NCI-H1105 treated with DMSO at 0.1 percent for 48 hours (cell line): ENCODE measurements around the gene THAP6.
"Not testable (repeated sequence)": the region's sequence is repeated elsewhere in the genome, so short reads cannot be mapped to it uniquely, and the experiment has no call there.

Experiments
- DNase-seq: peaks from one replicate; lab custom pipeline; 2025; lab: John Stamatoyannopoulos, UW

Gene THAP6

DNA sequence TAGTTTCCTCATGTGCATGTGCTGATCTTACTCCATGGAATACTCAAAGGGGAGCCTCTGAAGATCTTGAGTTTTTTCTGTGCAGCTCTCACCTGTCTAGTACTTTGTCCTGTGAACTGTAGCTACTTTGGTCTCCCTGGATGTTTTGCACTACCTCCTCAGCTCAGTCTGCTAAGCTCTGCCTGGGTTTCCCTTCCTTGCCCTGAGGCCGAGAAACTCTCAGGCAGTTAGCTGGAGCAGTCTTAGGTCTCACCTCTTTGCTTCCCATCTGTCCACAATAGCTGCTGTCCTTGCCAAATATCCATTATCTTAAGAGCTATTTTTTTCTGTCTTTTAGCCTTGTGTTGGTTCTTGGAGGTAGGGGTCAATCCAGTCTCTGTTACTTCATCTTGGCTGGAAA is 11.6 kb downstream of the THAP6 start:
- DNase-seq: no peak

DNA sequence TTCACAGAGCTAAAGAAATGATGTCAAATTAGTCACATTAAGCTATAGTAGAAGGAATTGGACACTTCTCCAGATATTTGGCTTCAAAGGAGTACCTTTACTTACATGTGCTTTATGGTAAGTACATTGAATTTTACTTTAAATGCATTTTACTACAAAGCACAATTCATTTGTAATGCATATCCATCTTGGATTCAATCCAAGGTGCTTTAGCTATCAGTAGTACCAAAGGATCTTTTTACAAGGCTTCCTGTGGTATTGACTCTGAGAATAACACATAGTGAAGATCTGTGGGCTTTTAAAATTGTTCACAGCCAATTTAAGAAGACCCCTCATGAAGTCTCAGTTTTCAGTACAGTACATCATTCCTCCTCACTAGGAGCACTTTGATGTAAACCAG is 13.2 kb downstream of the THAP6 start:
- DNase-seq: no peak

DNA sequence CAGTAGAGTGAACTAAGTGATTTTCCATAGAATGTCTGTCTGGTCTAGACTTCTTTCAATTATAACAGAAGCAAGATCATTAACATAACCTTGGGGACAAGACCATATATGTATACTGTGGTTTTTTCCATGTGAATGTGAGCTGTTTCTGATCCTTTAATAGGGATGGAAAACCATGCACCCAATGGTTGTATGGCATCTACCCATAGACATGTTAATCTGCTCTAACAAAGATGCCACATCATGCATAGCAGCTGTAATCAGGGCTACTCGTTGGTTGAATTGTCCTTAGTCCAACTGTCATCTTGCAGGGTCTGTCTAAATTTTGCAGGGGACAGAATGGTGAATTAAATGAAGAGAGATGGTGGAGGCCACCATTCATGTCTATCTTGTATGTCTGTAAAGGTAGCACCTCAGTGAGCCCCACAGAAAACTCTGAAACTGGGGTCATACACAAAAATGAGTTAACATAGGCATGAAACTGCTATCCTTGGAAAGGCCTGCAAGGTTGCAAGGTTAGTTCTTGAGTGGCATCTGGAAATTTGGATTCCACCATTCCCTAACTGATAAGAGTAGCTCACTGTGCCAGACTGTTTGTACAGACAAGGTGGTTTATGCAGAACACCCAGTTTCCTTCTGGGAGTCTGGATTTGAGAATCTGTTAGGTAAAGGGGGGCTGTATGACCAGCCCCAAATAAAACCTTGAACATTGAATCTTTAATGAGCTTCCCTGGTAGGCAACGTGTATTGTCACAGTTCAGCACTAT is 16.5 kb downstream of the THAP6 start:
- DNase-seq: no peak

- not testable (repeated sequence) for DNase-seq
These were observed 17.4 kb downstream of the THAP6 start for GRCh38 chr4:75531536-75532143.

DNA sequence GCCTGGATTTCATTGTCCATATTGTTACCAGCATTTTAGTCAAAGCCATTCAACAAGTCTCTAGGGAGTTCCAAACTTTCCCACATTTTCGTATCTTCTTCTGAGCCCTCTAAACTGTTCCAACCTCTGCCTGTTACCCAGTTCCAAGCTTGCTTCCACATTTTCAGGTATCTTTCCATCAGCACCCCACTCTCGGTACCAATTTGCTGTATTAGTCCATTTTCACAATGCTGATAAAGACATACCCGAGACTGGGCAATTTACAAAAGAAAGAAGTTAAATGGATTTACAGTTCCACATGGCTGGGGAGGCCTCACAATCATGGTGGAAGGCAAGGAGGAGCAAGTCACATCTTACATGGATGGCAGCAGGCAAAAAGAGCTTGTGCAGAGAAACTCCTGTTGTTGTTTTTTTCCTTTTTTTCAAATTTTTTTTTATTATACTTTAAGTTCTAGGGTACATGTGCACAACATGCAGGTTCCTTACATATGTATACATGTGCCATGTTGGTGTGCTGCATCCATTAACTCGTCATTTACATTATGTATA is 19.1 kb downstream of the THAP6 start:
- not testable (repeated sequence) for DNase-seq

- DNase-seq: not testable (repeated sequence)
These were observed 19.7 kb downstream of the THAP6 start for GRCh38 chr4:75533926-75534325.

DNA sequence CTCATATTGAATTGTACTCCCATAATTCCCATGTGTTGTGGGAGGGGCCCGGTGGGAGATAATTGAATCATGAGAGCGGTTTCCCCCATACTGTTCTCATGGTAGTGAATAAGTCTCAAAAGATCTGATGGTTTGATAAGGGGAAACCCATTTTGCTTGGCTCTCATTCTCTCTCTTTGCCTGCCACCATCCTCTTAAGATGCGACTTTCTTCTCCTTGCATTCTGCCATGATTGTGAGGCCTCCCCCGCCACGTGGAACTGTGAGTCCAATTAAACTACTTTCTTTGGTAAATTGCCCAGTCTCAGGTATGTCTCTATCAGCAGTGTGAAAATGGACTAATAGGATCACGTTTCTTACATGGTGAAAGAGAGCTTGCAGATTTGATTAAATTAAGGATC is 23.0 kb downstream of the THAP6 start:
- not testable (repeated sequence) for DNase-seq

DNA sequence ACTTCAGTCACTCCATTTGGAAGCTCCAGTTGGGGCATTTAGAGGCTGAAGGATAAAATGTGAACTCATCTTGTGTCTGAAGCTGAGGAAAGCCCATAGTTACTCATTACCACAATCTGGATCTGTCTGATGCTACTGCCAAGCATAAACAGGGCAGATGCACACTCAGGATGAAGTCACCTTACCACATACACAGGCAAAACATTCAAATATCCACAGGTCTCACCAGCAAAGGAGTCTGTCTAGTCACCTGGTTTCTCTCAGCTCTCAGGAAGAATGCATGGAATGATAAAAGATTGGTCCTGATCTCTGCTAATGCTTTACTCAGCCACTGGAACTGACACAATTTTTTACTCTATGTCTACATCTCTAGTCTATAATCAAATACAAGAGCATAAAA is 28.6 kb downstream of the THAP6 start:
- no peak for DNase-seq

GRCh38 chr4:75544220-75544619 is 29.9 kb downstream of the THAP6 start:
- not testable (repeated sequence) for DNase-seq

GRCh38 chr4:75544870-75545269 is 30.6 kb downstream of the THAP6 start:
- no peak for DNase-seq

- DNase-seq: no peak
These were observed 31.3 kb downstream of the THAP6 start for GRCh38 chr4:75545526-75545925.

- DNase-seq: no peak
These were observed 33.5 kb downstream of the THAP6 start for GRCh38 chr4:75547647-75548387.

- DNase-seq: no peak
These were observed 34.7 kb downstream of the THAP6 start for GRCh38 chr4:75549019-75549418.

- DNase-seq: no peak
These were observed 38.2 kb downstream of the THAP6 start for GRCh38 chr4:75552452-75552851.

DNA sequence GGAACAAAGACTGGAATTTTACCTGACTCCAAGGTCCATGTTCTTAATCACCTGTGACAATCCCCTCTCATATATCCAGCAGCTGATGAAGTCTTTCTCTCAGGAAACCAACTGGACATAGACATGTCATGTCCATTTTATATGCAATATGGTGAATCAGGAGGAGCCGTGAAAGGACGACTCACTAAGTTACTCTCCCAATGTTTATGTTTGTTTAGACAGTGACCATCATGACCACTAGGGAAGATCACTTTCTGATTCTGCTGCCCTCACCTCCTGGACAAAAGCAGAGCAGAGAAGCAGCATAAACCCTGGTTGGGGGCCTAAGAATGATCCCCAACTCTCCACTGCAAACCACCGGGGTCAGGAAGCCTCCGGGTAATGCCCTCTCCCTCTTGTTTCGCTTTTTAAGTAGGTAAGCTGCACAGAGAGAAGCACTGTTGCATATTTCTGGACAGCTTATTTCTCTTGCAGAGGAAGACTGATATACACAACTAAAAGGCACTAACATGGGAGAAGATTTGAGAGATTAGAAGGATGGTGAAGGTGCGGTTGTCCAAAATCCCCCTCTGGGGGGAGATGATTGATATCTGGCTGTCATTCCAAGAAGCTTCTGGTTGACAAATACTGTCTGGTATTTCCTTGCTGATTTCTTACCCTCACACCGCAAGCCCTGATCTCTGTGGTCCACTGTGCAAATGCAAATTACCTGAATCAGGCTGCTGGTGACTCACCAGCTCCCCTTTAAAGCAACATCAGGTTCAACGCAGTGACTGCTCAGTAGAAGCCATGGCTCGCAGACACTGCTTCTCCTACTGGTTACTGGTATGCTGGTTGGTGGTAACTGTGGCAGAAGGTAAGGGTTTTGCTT is 41.3 kb downstream of the THAP6 start, which contains the start of gene ODAPH:
Gene ODAPH, plus strand, starts transcription at position 773 of the 871 bp plus-strand sequence. Its CDS starts 17 bp downstream, at position 790.
- no peak for DNase-seq

DNA sequence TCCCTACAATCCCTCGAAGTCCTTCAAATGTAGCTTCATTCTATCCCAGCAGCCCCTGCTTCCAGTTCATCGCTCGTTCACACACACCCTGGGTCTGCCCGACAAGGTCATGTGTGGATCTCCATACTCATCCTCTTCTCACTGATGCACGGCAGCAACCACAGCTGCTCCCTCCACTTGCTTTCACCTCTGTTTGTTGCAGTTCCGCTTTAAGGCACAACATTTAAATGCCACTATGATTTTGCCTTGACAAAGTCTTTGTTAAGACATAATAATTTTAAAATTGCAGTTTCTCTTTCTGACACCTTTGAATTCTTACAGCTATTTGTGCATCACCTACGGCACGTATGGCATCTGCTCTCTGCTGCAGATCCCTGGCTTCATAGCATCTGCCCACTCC is 43.4 kb downstream of the THAP6 start:
- no peak for DNase-seq

DNA sequence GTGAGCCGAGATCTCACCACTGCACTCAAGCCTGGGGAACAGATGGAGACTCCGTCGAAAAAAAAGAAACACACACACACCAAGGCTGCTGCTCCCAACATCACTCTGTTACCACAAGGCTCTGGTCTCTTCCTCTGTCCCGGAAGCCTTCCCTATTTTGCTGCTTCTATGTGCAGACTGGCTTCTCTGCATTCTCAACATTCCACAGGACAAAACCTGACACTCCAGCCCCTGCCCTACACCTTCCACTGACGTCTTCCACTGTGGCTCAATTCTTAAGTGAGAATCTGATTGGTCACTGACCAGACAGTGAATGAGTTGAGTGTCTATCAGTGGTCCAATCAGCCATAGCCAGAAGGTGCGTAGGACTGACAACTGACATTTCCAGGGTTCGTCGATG is 47.5 kb downstream of the THAP6 start:
- no peak for DNase-seq

DNA sequence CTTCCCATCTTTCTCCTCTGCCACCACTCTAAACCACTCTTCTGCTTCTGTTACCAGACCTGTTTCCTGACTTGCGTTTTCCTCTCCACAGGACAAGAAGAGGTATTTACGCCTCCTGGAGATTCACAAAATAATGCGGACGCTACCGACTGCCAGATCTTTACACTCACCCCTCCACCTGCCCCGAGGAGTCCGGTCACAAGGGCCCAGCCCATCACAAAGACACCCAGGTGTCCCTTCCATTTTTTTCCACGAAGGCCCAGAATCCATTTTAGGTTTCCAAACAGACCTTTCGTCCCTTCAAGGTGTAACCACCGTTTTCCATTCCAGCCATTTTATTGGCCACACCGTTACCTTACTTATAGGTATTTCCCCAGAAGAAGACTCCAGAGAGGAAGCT is 49.8 kb downstream of the THAP6 start:
- DNase-seq: no peak

DNA sequence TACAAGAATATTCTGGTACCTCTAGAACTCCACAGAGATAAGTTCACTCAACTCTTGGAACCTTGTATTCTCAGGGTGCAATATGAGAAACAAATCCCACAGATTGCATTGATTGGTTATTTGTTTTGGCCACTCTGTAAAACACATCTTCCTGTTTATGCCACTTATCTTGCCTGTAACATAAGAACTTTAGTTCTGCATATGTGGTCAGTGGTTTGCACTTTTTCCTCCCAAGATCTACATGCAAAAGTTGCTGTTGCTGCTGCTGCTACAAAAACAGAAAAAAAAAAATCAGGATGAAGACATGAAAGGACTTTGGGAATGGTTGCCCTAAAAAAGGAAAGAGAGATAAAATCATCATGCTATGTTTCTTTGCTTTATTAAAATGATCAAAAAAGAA is 51.2 kb downstream of the THAP6 start:
- no peak for DNase-seq

- DNase-seq: no peak
These were observed 52.6 kb downstream of the THAP6 start for GRCh38 chr4:75566911-75567310.

GRCh38 chr4:75567725-75568124 is 53.5 kb downstream of the THAP6 start:
- no peak for DNase-seq
